KBM-7 (cell line): ENCODE data around the gene PPIG.
A peak's percentile ranks its signal among the peaks of the same experiment; 100 is the strongest.
"Not testable (repeated sequence)": the region's sequence is repeated elsewhere in the genome, so short reads cannot be mapped to it uniquely, and the experiment has no call there.

Experiments
- DNase-seq: peaks from one replicate; pipeline ENCODE4 v3.0.0-alpha.2; 2015
- in situ Hi-C: fragments of 300-500 bp; cut with MboI; formaldehyde crosslinking; loops from 2 replicates; pipeline ENCODE4 v1.14.3; 2020; ENCODE audit warnings: low sequenced_read_pairs, low pct_unique_long_range_greater_than_20kb, mixed read lengths

The PPIG gene

DNA sequence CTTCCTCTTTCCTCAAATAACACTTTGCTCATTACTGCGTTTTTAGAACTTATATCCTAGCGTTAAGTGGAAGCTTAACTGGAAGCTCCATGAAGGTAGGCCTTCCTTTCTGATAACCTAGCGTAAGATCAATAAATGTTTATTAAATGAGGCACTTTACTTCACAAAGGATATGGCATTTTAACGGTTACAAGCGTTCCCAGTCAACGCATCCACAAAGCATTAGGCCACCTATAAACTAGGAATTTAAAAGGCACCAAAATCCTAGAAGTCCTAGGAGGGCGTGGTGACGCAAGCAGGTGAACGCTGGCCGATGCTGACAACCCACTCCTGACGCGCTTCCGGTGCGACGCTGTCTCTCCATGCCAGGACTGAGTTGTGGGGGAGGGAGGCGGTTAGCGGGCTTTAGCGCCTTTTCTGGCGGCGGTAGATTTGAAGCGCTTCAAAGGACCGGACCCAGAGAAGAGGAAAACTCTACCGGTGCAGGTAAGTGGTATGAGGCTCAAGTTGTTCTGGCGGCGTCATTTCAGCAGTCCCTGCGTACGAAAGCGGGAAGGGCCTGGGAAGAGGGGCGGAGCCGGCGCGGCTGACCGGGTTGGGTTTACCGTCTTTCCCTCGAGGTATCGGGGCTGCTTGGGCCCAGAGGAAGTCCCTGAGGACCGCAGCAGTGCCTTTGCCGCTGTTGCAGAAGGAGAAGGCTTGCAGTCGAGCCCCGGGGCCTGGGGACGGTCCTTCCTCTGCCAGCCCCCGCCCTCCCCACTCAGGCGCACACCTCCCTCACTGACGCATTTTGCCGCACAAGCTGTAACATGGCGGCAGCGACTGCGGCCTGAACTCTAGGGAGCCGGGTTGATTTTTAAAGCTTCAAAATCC is at the start of gene PPIG:
Gene PPIG, plus strand, starts transcription at position 347 of the 873 bp plus-strand sequence. CDS start 19,691 bp downstream, outside the sequence.
- in situ Hi-C loops: no loop called here
- peak; percentile 93 for DNase-seq

DNA sequence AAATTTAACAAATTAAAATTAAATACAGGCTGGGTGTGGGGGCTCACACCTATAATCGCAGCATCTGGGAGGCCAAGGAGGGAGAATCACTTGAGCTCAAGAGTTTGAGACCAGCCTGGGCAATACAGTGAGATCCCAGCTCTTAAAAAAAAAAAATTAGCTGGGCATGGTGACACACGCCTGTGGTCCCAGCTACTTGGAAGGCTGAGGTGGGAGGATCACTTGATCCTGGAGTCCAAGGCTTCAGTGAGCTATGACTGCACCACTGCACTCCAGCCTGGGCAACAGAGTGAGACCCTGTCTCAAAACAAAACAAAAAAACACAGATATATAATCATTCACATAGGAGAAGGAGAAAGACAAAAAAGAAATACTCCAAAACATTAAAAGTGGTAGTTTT is 44.7 kb upstream of the PPIG start:
- in situ Hi-C loops, DNase-seq: not testable (repeated sequence)

DNA sequence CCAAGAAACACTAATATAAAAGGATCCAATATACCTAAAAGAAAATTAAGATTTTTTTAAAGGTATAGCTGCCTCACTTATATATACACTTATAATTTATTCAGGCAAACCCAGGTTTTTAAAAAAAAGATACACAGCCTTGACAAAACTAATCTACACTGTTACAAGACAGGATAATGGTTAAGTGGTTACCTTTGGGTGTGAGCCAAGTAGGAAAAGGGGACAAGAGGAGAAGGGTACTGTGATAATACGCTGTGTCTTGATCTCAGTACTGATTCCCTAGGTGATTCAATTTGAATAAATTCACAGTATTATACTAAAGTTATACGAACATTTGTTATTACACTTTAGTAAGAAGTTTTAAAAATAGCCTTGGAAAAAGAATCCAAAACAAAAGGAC is 44.0 kb upstream of the PPIG start:
- no peak for DNase-seq
- in situ Hi-C loops: no loop called here

DNA sequence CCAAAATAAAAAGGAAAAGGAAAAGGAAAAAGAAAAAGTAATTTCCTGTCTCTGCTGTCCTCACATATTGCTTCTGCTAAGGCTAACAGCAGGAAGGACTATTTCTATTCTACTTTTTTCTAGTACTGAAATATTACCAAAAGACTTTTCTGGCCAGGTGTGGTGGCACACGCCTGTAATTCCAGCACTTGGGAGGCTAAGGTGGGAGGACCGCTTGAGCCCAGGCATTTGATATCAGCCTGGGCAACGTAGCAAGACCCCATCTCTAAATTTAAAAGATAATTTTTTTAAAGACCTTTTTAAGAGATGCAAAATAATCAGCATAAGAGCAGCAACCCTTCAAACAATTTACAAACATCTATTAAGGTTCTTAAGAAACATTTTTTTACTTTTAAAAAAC is 41.7 kb upstream of the PPIG start:
- in situ Hi-C loops: no loop called here

DNA sequence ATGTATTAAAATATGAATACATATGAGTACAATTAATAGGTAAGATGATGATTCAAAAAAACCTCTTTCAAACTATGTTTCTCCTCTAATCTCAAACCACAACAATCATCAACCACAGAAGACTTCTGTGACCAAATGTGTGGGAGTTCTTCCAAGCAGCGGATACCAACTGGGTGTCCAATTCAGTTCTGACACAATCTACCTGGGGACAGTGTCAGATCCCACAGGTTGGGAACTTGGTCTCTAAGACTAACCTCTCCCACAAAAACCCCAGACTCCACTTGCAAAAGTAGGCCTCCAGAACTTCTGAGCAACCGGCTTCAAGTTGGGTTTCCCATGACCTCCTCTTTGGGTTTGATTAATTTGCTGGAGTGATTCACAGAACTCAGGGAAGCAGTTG is 37.4 kb upstream of the PPIG start:
- no peak for DNase-seq
- in situ Hi-C loops: no loop called here

More for the DNA sequence above, 41.7 kb upstream of the PPIG start:
- DNase-seq: no peak

DNA sequence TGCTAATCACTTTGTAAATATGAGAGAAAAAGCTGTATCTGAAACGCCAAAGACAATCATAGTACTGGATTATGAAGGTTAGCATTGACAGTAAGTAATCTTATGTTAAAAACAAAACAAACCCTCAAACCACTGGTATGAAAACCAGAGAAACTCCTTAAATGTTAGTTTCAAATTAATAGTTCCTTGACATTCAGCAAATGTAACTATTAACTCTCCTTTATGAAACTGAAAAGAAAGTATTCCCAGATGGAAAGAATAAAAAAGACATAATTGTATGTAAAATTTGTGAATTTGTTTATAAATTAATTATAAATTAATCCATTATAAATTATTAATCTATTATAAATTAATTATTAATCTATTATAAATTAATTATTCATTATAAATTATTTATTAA is 22.8 kb upstream of the PPIG start:
- no peak for DNase-seq
- in situ Hi-C loops: no loop called here

DNA sequence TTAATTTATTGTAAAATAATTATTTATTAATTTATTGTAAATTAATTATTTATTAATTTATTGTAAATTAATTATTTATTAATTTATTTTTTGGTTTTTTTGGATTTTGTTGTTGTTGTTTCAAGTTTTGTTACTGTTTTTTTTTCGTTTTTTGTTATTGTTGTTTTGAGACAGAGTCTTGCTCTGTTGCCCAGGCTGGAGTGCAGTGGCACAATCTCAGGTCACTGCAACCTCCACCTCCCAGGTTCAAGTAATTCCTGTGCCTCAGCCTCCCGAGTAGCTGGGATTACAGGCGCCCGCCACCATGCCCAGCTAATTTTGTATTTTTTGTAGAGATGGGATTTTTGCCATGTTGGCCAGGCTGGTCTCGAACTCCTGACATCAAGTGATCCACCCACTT is 22.1 kb upstream of the PPIG start:
- in situ Hi-C loops, DNase-seq: not testable (repeated sequence)

DNA sequence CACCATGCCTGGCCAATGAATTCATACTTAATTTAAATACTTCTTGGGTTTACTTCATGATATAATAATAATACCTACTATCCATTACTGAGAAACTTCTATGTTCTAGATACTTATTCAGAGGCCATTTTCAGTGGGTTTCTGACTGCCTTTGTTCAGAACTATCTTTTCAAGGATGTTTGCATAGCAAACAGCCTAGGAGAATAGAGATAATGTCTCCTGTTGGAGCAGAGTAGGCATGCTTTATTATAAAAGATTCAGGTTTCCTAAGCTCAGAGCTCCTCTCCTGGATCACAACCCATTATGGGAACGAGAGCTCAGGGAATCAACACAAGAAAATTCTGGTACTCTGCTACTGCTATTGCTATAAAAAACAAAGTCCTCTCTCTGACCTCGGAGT is 21.6 kb upstream of the PPIG start:
- peak; percentile 30 for DNase-seq
- in situ Hi-C loops: no loop called here

DNA sequence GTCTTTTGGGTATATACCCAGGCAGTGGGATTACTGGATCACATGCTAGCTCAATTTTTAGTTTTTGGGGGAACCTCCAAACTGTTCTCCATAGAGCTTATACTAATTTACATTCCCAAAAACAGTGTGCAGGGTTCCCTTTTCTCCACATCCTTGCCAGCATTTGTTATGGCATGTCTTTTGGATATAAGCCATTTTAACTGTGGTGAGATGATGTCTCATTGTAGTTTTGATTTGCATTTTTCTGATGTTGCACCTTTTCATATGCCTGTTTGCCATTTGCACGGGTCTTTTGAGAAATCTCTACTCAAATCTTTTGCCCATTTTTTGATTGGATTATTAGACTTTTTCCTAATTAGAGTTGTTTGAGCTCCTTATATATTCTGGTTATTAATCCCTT is 18.5 kb upstream of the PPIG start:
- in situ Hi-C loops: no loop called here
- no peak for DNase-seq

DNA sequence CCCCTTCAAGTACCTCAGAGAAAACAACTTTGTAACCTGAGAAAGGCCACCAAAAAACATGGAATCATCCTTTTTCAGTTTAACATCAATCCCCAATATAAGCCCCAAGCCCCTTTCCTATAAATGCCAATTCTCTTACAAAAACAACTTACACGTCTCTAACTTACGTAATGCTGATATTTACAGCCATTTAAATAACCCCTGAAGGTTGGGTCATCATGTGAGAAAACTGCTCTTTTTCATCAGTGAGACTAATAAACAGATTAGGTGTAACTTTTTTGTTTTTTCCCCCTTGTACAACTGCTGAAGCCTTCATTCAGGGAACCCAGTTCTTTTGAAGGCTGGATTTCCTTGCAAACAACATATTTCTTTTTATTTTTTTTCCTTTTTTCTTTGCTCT is 14.2 kb upstream of the PPIG start:
- in situ Hi-C loops: no loop called here
- no peak for DNase-seq

DNA sequence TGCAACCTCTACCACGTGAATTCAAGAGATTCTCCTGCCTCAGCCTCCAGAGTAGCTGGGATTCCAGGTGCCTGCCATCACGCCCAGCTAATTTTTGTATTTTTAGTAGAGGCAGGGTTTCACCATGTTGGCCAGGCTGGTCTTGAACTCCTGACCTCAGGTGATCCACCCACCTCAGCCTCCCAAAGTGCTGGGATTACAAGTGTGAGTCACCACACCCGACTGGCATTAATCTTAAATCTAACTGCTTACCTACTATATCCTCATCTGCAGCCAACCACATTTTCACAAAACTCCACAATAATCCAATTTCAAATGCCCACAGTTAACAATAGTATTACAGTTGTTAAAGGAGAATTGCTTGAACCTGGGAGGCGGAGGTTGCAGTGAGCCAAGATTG is 13.4 kb upstream of the PPIG start:
- in situ Hi-C loops, DNase-seq: not testable (repeated sequence)

DNA sequence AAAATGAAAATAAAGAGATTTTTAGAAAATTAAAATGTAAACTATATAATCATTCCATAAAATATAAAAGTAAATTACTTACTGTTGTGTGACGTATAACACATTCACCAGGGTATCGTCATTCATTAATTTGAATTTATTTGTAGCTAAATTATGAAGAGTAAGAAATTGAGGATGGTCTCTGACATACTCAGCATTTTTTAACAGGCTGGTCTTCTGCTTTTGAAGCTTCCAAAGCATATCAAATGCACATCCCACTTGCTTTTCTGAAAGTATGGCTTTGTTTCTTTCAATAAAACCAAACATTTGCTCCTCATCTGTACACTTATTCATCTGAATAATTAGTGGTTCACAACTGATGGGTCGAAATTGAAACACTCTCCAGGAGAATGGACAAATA is 12.6 kb upstream of the PPIG start:
- in situ Hi-C loops: no loop called here
- DNase-seq: no peak

DNA sequence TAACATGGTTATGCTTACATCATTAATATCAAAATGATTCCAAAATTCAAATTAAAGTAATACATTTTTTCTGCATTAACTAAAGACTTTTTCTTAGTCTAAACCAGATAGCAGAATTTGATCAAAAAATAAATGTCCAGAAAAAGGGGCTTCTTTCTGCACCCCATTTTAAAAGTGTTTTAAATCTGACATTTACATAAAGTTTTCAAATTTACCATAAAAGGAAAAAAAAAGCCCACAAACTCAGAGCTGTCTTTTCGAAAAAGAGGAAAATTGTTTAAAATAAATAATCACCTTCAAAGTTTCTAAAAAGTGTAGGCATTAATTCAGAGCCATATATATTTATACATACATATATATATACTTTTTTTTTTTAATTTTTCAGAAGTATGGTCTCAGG is 12.0 kb upstream of the PPIG start:
- in situ Hi-C loops: no loop called here

DNA sequence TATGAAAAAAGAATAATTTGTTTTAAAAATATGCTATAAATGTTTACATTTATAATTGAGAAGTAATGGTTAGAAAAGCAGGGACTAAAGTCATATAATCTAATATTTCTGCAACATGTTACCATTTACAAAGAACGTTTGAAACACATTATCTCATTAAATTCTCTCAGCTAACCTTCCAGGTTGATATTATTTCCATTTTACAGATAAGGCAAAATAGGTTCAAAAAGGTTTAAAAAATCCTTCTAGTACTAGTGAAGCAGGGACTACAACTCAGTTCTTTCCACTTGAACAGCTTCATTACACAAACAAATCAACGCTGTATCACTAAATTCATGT is 11.4 kb upstream of the PPIG start:
- DNase-seq: no peak
- in situ Hi-C loops: no loop called here

More for the DNA sequence above, 12.0 kb upstream of the PPIG start:
- DNase-seq: no peak

DNA sequence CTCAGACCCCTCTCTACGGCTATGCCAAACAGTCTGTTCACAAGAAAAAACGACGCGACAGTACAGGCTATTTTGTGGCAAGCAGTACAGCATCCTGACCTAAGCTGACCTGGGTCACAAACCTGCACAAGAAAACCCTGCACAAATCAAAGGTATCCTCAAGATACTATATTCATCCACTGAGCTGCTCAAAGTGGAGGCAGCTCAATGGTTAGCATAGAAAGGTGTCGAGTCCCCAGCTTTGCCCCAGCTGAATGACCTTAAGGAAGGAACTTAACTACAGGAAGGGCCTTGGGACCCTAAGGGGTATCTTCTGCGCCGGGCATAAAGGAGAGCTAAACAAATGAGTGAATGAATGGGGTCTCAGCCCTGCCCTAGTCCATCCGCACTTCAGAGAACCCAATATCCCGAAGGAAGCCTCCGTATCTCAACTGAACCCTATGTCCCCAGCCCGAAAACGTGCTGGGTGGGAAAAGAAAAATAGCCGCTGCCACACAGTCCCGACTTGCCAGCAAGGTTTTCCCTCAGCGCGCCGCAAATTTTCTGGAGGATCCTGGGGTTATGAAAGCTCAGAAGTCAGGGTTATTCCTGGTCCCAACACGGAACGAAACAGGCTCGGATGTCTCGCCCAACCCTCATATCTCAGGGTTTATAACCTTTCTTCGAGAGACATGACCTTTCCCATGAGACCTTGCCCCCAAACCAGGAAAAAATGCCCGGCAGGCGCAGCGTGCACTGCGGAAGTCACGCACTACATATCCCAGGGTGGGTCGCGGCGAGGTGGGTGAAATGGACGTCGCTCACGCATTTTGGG is 10.8 kb upstream of the PPIG start, which contains the start of gene FASTKD1:
Gene FASTKD1, minus strand, starts transcription at position 706 of the 814 bp plus-strand sequence. CDS start 1,836 bp downstream, outside the sequence.
- DNase-seq: peak; percentile 97
- in situ Hi-C loops: no loop called here

DNA sequence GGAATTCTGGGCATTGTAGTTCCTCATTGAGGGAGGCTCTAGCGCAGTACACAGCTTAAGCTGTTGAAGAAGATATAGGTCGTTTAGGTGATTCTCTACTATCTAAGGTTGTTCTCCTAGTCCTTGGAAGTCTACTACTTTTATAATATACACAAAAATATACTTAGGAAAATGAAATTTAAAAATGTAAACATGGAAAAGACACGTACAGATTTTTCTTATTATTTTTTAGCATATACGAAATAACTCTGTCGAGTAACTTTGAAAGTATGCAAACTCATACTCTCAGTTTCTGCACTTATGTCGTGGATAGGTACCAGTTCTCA is 10.2 kb upstream of the PPIG start:
- in situ Hi-C loops: no loop called here
- DNase-seq: no peak

DNA sequence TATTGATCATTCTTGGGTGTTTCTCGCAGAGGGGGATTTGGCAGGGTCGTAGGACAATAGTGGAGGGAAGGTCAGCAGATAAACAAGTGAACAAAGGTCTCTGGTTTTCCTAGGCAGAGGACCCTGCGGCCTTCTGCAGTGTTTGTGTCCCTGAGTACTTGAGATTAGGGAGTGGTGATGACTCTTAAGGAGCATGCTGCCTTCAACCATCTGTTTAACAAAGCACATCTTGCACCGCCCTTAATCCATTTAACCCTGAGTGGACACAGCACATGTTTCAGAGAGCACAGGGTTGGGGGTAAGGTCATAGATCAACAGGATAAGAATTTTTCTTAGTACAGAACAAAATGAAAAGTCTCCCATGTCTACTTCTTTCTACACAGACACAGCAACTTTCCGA is 9.6 kb upstream of the PPIG start:
- DNase-seq, in situ Hi-C loops: not testable (repeated sequence)

DNA sequence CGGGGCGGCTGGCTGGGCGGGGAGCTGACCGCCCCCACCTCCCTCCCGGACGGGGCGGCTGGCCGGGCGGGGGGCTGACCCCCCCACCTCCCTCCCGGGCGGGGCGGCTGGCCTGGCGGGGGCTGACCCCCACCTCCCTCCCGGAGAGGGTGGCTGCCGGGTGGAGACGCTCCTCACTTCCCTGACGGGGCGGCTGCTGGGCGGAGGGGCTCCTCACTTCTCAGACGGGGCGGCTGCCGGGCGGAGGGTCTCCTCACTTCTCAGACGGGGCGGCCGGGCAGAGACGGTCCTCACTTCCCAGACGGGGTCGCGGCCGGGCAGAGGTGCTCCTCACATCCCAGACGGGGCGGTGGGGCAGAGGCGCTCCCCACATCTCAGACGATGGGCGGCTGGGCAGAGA is 8.9 kb upstream of the PPIG start:
- in situ Hi-C loops: not testable (repeated sequence)

DNA sequence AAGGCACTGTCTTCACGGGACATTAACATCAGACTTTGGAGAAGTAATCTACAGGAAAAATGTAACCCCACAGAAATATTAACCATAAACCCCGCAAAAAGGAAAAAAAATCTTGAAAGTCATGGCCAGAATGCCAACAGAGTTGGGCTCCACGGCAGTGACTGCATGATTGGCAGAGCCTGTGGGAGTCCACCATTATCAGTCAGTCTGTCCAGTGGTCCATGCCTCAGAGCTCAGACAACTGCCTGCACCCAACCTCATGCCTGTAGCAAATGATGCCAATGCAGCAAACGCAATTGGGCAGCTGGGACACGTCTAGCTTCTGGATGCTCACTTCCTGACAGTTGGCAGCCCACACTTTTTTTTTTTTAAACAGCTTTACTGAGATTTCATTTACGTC is 5.1 kb upstream of the PPIG start:
- no peak for DNase-seq
- in situ Hi-C loops: no loop called here

More for the DNA sequence above, 8.9 kb upstream of the PPIG start:
- not testable (repeated sequence) for DNase-seq

DNA sequence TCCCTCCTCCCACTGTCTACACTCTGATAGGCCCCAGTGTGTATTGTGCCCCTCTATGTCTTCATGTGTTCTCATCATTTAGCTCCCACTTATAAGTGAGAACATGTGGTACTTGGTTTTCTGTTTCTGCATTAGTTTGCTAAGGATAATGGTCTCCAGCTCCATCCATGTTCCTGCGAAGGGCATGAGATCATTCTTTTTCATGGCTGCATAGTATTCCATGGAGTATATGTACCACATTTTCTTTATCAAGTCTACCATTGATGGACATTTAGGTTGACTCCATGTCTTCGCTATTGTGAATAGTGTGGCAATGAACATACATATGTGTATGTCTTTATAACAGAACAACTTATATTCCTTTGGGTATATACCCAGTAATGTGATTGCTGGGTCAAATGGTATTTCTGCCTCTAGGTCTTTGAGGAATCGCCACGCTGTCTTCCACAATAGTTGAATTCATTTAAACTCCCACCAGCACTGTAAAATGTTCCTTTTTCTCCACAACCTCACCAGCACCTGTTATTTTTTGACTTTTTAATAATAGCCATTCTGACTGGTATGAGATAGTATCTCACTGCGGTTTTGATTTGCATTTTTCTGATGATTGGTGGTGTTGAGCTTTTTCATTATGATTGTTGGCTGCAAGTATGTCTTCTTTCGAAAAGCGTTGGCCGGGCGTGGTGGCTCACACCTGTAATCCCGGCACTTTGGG is 1.4 kb upstream of the PPIG start:
- in situ Hi-C loops, DNase-seq: not testable (repeated sequence)
